LNCAP (cell line): ENCODE measurements around the gene CCNQ.

Experiments
- TF ChIP-seq, protein P1 (sequence below): fragments of 450-650 bp; IDR thresholded peaks from 2 replicates; pipeline ENCODE4 v1.5.1; 2017; ENCODE audit warnings: mild to moderate bottlenecking

Gene CCNQ

DNA sequence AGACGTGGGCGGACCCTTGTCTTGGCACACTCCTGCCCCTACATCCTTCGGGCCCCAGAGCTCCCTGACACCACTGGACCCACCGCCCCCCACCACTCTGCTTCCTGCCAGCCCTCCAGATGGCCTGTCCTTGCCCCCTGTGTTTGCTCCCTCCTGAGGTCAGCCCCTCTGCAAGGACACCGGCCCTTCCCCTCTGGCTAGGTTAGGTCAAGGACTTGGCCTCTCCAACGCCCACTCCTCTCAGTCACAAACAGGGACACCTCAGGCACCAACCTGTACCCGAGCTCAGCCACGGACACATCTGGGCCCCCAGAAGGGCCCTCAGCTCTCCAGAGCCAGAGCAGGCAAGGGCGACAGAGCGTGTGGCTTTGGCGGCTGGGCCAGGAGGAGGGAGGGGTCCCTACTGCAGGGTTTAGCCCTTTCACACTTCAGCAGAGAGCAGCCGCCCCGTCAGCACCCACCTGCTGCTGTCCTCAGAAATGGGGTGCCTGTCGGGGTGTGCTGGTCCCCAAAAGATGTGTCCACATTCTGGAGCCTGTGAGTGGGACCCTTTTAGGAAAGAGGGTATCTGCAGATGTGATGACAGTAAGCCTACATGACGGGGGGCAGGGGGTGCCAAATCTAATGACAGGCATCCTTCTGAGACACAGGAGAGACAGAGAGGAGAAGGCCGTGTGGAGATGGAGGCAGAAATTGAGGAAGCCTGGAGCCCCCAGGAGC, 24.5 kb upstream of the CCNQ start:
- TF ChIP-seq, protein P1, sequence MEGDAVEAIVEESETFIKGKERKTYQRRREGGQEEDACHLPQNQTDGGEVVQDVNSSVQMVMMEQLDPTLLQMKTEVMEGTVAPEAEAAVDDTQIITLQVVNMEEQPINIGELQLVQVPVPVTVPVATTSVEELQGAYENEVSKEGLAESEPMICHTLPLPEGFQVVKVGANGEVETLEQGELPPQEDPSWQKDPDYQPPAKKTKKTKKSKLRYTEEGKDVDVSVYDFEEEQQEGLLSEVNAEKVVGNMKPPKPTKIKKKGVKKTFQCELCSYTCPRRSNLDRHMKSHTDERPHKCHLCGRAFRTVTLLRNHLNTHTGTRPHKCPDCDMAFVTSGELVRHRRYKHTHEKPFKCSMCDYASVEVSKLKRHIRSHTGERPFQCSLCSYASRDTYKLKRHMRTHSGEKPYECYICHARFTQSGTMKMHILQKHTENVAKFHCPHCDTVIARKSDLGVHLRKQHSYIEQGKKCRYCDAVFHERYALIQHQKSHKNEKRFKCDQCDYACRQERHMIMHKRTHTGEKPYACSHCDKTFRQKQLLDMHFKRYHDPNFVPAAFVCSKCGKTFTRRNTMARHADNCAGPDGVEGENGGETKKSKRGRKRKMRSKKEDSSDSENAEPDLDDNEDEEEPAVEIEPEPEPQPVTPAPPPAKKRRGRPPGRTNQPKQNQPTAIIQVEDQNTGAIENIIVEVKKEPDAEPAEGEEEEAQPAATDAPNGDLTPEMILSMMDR = no peak

DNA sequence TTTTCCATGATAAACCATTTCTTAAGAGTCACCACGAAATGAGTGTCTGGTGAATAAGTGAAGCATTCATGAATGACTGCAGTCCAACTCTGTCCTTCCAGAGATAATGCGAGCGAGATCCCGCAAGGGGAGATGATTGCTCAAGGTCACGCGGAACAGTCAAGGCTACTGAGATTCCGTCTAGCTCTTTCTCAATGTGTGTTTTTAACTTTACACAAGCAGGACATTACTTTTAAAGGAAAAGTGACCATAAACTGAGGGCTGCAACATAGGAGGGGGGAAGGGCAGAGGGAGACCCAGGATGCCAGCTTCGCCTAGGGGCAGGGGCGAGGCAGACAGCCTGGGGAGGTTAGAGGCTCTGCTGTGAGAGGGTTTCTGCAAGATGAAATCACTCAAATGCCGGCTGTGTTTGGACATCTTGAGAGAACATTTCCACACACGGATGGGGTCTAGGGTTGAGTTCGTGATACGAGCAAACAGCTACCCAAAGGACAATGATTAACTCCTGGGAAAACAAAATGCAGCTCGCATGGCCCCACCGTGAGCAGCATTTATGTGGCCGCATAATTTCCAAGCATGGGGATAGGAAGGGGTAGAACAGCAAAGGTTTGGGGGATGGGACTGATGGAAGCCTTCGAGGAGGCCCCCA, 23.8 kb upstream of the CCNQ start:
- TF ChIP-seq, protein P1 = no peak

DNA sequence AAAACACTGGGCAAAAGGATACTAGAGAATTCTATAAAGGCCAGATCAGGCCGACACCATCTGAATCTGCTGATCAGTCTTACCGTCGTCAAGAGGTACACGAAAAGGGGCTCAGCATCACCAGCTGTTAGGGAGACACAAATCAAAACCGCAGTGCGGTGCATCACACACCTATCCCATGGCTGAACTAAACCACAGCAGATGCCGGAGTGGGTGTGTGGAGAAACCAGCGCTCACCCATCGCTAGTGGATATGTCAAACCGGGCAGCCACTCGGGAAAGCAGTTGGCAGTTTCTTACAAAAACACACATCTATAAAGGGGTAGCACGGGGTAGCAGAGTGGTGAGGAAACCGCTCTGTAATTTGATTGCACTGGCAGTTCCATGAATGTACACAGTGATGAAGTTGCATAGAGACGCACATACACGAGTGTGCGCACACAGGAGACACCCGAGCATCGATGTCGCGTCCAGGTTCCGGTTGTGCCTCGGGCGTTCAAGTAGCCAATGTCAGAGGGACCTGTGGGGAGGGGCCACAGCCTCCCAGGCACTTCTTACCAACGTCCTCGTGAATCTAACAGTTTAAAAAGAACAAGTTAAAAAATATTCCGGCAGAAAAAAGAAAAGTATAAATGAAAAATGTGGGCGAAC, 23.1 kb upstream of the CCNQ start:
- TF ChIP-seq, protein P1 = no peak

DNA sequence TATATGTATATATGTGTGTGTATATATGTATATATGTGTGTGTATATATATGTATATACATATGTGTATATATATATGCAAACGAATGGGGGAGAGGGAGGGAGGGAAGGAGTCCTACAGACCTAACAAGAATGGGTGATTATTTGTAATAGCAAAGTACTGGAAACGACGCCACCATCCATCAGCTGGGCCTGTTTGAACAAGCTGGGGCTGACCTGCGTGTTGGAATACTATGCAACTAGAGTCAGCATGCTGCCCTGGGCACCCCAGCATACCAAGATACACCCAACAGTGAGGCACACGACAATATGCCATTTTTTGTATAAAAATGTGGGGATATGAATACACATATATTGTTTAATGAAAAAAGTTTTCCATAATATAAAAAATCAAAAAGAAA, 21.6 kb upstream of the CCNQ start:
- TF ChIP-seq, protein P1 = no peak

DNA sequence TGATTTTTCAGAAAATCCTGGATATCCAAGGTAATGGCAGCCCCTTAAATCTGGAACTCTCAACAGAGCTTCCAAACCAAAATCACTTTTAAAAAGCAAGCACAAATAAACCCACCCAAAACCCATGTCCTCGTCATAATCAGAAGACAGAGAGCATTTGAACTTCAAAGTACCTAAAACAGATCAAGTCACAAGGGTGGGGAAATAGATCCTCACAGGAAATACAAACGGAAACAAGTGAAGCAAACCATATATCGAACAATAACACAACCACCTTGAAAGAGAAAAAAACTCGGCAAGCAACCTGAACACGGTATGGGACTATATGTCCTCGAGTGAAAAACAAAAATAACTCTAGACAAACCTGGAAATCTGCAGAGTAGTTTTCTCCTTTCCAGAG, 15.9 kb upstream of the CCNQ start:
- TF ChIP-seq, protein P1 = no peak

DNA sequence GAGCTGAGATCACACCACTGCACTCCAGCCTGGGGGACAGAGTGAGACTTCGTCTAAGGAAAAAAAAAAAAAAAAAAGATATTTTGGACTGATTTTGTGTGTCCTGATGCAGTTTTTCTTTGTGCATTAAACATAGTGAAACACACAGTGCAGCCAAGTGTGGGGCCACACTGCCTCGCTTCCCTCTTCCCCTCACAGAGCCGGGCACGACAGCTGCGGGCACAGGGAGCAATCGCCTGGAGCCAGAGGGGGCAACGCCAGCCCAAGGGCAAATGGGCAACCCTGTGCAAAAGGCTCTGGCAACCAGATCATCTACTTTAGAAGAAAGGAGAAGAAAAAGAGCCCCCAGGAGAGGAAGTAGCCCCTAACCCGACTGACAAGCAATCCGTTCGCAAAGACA, 13.5 kb upstream of the CCNQ start:
- TF ChIP-seq, protein P1 = no peak

DNA sequence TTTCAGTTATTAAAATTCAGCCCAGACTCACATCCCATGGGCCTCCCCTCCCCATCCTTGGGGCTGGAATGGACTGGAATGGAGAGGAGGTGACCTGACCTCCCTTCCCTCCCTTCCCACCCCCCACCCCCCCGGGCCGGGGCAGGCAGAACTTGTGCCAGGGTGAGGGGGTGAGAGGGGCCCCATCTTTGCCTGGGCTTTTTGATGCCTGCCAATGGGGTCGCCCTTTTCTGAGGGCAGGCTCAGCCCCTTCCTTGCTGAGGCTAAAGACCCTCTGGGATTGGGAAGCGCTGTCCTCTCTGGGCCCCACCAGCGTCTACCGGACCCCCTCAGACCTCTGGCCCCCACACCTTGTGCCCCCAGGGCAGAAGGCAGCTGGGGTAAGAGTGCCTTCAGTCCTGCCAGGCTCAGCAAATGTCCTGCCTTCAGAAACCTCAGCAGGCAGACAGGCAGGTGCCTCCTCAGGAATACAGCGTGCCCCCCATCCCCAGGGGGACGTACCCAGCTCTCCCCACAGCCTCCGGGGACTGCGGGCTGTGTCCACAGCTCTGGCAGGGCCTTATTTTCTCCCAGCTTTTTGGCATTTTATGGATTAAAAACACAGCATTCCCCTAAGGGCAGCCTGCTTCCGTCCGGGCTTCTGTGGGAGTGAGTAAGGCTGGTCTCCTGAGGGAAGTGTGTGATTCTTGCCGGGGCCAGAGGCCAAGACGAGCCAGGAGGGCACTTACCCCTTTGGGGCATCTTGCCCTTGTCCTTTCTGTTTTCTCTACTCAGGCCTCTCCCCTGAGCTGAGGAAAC, 12.6 kb upstream of the CCNQ start:
- TF ChIP-seq, protein P1 = no peak
